GM23338 (cell line): ENCODE data around the gene ZNF778.

Experiments used
- CREB1 ChIP-seq: fragments of 250-450 bp; sonication (Bioruptor Pico); IDR thresholded peaks from 2 replicates; pipeline ENCODE4 v1.5.0; 2020; ENCODE audit warnings: low read depth, mild to moderate bottlenecking, moderate library complexity
- EZH2 ChIP-seq: fragments of 200-600 bp; sonication (generic); IDR thresholded peaks from one replicate; pipeline ENCODE4 v1.8.0; 2017; ENCODE audit warnings: antibody characterized with exemption, mild to moderate bottlenecking, low read depth; ENCODE audit not compliant: unreplicated experiment
- EZH2phosphoT487 ChIP-seq: fragments of 200-600 bp; sonication (generic); IDR thresholded peaks from one replicate; pipeline ENCODE4 v1.8.1; 2018; ENCODE audit warnings: antibody characterized with exemption; ENCODE audit not compliant: unreplicated experiment
- JUNB ChIP-seq: IDR thresholded peaks from one replicate; pipeline ENCODE4 v1.6.1; 2016; ENCODE audit warnings: antibody characterized with exemption; ENCODE audit not compliant: unreplicated experiment
- POLR2AphosphoS5 ChIP-seq: IDR thresholded peaks from 2 replicates; pipeline ENCODE4 v1.6.1; 2016; ENCODE audit warnings: antibody characterized with exemption, low read depth
- STAT1 ChIP-seq: IDR thresholded peaks from one replicate; pipeline ENCODE4 v1.6.1; 2016; ENCODE audit warnings: antibody characterized with exemption; ENCODE audit not compliant: unreplicated experiment
- ZNF114 ChIP-seq: fragments of 250-450 bp; sonication (Bioruptor Pico); IDR thresholded peaks from 2 replicates; pipeline ENCODE4 v1.5.0; 2020; ENCODE audit warnings: mild to moderate bottlenecking, moderate library complexity
- TF ChIP-seq, protein P1 (sequence below), 2 experiments: fragments of 200-600 bp in 1 of 2; sonication (generic) in 1 of 2; conservative IDR thresholded peaks; 2 replicates each; pipeline versions ENCODE4 v1.5.1 to v1.6.1; 2016 to 2017; ENCODE audit warnings: antibody characterized with exemption in 2 of 2, low read depth in 2 of 2, mild to moderate bottlenecking in 2 of 2, moderate library complexity in 1 of 2
- TF ChIP-seq, protein P2 (sequence below): IDR thresholded peaks from one replicate; pipeline ENCODE4 v1.6.1; 2018; ENCODE audit warnings: antibody characterized with exemption; ENCODE audit not compliant: unreplicated experiment
- TF ChIP-seq, protein P3 (sequence below): IDR thresholded peaks from 2 replicates; pipeline ENCODE4 v1.6.1; 2016; ENCODE audit warnings: antibody characterized with exemption

DNA sequence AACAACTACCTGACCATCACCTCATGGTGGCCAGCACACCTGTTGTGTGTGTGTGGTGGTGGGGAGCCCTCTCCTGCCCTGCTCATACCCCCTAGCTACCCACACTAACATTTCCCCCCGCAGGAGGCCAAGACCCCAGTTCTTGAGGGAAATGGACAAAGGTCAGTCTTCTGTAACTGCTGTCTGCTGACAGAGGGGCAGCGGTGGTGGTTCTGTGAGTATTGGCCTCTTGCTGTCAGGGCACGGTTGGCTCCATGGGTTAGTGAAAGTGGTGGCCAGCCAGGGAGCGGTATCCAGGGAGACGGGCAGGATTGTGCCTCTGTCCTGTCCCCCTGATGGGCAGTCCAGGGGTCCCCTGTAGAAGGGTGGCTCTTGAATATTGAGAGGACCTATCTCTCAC is 26.2 kb downstream of the ZNF778 start:
- TF ChIP-seq, protein P1, sequence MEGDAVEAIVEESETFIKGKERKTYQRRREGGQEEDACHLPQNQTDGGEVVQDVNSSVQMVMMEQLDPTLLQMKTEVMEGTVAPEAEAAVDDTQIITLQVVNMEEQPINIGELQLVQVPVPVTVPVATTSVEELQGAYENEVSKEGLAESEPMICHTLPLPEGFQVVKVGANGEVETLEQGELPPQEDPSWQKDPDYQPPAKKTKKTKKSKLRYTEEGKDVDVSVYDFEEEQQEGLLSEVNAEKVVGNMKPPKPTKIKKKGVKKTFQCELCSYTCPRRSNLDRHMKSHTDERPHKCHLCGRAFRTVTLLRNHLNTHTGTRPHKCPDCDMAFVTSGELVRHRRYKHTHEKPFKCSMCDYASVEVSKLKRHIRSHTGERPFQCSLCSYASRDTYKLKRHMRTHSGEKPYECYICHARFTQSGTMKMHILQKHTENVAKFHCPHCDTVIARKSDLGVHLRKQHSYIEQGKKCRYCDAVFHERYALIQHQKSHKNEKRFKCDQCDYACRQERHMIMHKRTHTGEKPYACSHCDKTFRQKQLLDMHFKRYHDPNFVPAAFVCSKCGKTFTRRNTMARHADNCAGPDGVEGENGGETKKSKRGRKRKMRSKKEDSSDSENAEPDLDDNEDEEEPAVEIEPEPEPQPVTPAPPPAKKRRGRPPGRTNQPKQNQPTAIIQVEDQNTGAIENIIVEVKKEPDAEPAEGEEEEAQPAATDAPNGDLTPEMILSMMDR (conservative IDR thresholded peaks at IDR 0.05; ENCODE audit: low read depth in 2 of 2), result no peak
- TF ChIP-seq EZH2 (no peak), ZNF114 (CRISPR knock-in tag) (no peak), STAT1 (no peak), JUNB (no peak), POLR2AphosphoS5 (no peak), EZH2phosphoT487 (no peak), CREB1 (no peak)
- TF ChIP-seq, protein P2, sequence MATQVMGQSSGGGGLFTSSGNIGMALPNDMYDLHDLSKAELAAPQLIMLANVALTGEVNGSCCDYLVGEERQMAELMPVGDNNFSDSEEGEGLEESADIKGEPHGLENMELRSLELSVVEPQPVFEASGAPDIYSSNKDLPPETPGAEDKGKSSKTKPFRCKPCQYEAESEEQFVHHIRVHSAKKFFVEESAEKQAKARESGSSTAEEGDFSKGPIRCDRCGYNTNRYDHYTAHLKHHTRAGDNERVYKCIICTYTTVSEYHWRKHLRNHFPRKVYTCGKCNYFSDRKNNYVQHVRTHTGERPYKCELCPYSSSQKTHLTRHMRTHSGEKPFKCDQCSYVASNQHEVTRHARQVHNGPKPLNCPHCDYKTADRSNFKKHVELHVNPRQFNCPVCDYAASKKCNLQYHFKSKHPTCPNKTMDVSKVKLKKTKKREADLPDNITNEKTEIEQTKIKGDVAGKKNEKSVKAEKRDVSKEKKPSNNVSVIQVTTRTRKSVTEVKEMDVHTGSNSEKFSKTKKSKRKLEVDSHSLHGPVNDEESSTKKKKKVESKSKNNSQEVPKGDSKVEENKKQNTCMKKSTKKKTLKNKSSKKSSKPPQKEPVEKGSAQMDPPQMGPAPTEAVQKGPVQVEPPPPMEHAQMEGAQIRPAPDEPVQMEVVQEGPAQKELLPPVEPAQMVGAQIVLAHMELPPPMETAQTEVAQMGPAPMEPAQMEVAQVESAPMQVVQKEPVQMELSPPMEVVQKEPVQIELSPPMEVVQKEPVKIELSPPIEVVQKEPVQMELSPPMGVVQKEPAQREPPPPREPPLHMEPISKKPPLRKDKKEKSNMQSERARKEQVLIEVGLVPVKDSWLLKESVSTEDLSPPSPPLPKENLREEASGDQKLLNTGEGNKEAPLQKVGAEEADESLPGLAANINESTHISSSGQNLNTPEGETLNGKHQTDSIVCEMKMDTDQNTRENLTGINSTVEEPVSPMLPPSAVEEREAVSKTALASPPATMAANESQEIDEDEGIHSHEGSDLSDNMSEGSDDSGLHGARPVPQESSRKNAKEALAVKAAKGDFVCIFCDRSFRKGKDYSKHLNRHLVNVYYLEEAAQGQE, result no peak
- TF ChIP-seq, protein P3, sequence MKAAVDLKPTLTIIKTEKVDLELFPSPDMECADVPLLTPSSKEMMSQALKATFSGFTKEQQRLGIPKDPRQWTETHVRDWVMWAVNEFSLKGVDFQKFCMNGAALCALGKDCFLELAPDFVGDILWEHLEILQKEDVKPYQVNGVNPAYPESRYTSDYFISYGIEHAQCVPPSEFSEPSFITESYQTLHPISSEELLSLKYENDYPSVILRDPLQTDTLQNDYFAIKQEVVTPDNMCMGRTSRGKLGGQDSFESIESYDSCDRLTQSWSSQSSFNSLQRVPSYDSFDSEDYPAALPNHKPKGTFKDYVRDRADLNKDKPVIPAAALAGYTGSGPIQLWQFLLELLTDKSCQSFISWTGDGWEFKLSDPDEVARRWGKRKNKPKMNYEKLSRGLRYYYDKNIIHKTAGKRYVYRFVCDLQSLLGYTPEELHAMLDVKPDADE, result no peak
